Activated CD4-positive, alpha-beta T cell treated with anti-CD3 and anti-CD28 coated beads, Interleukin-2, Interleukin-4, amounts not matched to agents 100 ng/mL and 50 ng/mL, durations not matched to agents 16 hours and 8 hours (primary cell): ENCODE results near the gene CDK11A.
"Not testable (repeated sequence)": the region's sequence is repeated elsewhere in the genome, so short reads cannot be mapped to it uniquely, and the experiment has no call there.

ENCODE experiments used
- DNase-seq: peaks from one replicate; pipeline ENCODE4 v3.0.0-alpha.2; 2020; ENCODE audit warnings: low spot score

Gene CDK11A

GRCh38 chr1:1662392-1662791, 61.8 kb downstream of the CDK11A start:
- not testable (repeated sequence) for DNase-seq

- DNase-seq: peak; percentile 96
Measured at GRCh38 chr1:1658583-1659549, 65.3 kb downstream of the CDK11A start, which contains the start of gene CDK11B. Gene CDK11B, minus strand, starts transcription at chr1:1659004. Its CDS starts 1,519 bp downstream, at chr1:1657485.
